ENCODE data around the gene SSU72.
A peak's percentile ranks its signal among the peaks of the same experiment; 100 is the strongest.
"Not testable (repeated sequence)": the region's sequence is repeated elsewhere in the genome, so short reads cannot be mapped to it uniquely, and the experiment has no call there.

SSU72 gene

DNA sequence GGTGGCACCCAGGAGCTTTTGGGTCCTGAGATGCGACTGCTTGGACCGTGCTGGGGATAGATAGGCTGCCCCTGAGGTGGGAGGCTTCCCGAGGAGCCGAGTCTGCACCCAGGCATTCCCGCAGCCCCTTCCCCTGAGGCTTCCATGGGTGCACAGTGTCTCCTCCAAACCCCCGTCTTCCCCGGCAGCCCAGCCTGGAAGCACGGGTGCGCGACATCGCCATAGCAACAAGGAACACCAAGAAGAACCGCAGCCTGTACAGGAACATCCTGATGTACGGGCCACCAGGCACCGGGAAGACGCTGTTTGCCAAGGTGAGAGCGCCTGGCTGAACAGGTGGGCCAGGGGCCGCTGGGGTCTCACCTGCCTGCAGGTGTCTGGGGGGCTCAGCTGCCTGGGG is 51.0 kb downstream of the SSU72 start:
- not testable (repeated sequence) for DNase-seq

GRCh38 chr1:1523226-1523625 is 51.4 kb downstream of the SSU72 start:
- not testable (repeated sequence) for DNase-seq

DNA sequence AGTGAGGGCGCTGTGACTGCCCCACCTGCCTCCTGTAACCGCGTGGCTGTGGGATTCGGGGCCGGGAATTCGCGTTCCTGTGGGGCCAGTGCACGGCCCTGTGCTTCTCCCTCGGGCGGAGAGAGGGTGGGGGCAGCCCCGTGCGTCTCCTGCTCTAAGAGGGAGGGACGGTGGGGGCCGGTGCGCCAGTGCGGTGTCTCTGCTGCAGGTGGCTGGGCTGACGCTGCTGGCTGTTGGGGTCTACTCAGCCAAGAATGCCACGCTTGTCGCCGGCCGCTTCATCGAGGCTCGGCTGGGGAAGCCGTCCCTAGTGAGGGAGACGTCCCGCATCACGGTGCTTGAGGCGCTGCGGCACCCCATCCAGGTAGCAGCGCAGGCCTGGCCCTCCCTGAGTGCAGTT is 52.1 kb downstream of the SSU72 start:
- not testable (repeated sequence) for DNase-seq

DNA sequence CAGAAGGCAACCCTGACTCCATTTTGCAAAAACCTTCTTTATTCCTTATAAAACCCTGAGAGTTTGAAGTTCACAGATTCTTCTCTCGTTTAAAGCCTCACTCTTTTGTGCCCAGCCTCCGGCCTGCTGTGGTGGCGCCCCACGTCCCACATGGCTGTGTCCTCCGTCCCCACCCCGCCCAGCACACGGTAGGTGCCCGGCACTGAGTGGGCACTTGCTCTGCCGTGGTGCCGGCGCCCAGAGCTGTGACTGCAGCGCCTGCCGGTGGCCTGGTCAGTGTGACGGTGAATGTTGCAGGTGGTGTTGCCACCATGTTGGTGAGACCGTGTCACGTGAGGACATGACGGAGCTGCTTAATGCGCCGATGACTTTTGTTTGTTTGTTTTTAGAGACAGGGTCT is 53.3 kb downstream of the SSU72 start:
- DNase-seq, result no peak

DNA sequence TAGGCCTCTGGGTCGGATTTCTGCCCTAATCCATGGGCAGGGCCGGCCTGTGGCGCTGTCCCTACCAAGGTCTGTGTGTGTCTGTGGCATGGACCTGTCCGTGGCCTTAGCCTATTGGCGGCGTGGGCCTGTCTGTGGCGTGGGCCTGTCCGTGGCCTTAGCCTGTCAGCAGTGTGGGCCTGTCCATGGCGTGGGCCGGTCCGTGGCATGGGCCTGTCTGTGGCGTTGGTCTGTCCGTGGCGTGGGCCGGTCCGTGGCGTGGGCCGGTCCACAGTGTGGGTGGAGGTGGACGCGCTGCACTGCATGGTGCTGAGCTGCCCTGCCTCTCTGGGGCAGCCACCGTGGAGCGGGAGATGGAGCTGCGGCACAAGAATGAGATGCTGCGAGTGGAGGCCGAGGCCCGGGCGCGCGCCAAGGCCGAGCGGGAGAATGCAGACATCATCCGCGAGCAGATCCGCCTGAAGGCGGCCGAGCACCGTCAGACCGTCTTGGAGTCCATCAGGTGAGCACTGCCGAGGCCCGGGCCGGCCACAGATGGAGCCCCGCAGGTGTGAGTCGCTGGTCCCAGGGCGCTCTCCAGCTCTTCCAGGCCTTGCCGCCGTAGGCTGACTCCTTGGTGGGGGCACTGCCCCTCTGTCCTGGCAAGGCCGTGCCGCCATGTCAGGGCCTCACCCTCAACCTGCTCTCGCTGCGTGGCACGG is 54.7 kb downstream of the SSU72 start:
- DNase-seq, result not testable (repeated sequence)

GRCh38 chr1:1518621-1519007 is 56.0 kb downstream of the SSU72 start:
- not testable (repeated sequence) for DNase-seq

DNA sequence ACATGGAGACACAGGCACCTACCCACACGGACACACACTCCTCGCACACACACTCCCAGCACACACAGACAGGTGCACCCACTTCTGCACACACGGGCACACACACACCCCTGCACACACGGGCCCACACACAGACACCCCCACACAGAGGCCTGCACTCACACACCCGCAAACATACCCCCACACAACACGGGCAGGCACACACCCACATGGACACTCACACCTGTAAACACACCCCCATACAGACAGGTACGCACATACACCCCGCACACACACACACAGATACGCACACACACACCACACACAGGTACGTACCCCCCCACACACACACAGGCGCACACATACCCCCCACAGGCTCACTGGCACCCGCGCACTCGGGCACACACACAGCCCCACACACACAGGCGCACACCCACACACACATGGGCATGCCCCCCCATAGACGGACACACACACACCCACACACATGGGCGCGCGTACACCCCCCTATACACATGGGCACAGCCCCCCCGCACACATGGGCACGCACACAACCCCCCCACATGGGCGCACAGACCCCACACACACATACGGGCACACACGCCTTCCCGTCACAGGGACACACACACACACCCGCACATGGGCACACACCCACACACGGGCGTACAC is 56.6 kb downstream of the SSU72 start:
- no peak for DNase-seq

DNA sequence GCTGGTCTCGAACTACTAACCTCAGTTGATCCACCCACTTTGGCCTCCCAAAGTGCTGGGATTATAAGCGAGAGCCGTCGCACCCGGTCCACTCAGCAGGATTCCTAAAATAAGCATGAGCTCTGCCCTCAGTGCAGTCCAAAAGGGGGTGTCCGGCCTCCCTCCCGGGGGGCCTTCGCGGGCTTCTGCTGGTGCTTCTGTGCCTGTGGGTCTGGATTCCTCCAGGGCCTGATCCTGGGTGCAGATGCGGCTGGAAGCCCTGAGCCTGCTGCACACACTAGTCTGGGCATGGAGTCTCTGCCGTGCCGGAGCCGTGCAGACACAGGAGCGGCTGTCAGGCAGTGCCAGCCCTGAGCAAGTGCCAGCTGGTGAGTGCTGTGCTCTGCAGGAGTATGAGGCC is 57.7 kb downstream of the SSU72 start:
- DNase-seq, result not testable (repeated sequence)

- not testable (repeated sequence) for DNase-seq
Observed at GRCh38 chr1:1514376-1514775, 60.3 kb downstream of the SSU72 start.

GRCh38 chr1:1513675-1514074 is 61.0 kb downstream of the SSU72 start:
- DNase-seq, result not testable (repeated sequence)

DNA sequence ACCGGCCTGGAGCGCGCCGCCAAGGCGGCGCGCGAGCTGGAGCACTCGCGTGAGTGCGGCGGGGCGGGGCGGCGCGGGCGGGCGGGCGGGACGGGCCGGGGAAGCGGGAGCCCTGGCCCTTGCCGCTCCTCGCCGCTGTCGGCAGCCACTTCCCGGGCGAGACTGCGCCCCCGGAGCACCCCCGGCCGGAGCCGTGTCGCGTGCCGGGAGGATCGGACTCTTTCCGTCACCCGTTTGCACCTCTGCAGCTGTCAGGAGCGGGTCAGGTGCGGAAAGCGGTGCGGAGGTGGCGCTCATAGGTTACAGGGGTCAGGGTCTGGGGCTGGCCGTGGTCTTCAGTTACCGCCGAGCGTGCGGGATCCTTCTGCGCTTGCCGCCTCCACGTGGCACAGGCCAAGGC is 62.2 kb downstream of the SSU72 start:
- not testable (repeated sequence) for DNase-seq

GRCh38 chr1:1511533-1512285 is 63.0 kb downstream of the SSU72 start, which contains the start of gene ATAD3A:
ATAD3A (plus strand) TSS chr1:1512162; CDS start chr1:1512269, 107 bp downstream.
- DNase-seq, result peak; percentile 87

GRCh38 chr1:1510912-1511532 is 63.6 kb downstream of the SSU72 start:
- DNase-seq, result no peak

GRCh38 chr1:1509465-1509850 is 65.2 kb downstream of the SSU72 start:
- DNase-seq, result not testable (repeated sequence)

- not testable (repeated sequence) for DNase-seq
Observed at GRCh38 chr1:1508775-1509464, 65.7 kb downstream of the SSU72 start.

- DNase-seq, result no peak
Observed at GRCh38 chr1:1507305-1507704, 67.4 kb downstream of the SSU72 start.

GRCh38 chr1:1505801-1506200 is 68.9 kb downstream of the SSU72 start:
- not testable (repeated sequence) for DNase-seq

- not testable (repeated sequence) for DNase-seq
Observed at GRCh38 chr1:1505366-1505798, 69.3 kb downstream of the SSU72 start.

DNA sequence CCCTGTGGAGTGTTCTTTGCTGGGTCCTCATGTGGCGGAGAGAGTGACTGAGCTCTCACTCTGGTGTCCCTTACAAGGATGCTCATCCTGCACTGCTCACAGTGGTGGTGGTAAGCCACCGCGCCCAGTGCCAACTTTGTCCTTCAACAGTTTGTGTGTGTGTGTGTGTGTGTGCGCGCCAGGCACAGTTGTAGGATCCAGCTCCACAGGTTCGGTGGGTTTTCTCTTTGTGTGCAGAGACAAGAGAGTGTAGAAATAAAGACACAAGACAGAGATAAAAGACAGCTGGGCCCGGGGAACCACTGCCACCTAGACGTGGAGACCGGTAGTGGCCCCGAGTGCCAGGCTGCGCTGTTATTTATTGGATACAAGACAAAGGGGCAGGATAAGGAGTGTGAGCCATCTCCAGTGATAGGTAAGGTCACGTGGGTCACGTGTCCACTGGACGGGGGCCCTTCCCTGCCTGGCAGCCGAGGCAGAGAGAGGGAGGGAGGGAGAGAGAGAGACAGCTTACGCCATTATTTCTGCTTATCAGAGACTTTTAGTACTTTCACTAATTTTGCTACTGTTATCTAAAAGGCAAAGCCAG is 69.8 kb downstream of the SSU72 start:
- not testable (repeated sequence) for DNase-seq

- not testable (repeated sequence) for DNase-seq
Observed at GRCh38 chr1:1495461-1495975, 79.1 kb downstream of the SSU72 start.

DNA sequence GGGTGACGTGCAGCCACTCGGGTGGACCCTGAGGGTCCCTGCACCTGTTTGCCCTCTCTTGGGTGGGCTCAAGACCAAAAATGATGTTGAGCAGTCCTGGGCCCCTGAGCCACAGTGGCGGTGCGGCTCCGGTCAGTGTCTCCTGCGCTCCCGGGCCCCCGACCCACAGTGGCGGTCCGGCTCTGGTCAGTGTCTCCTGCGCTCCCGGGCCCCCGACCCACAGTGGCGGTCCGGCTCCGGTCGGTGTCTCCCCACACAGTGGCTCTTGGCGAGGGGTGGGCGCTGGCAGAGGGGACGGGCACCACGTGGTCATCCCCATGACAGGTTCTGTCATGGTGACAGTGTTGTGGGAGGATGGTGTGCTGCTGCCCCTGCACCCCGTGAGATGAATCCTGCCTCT is 80.4 kb downstream of the SSU72 start:
- not testable (repeated sequence) for DNase-seq
